Muscle of leg (tissue), 11 donors: ENCODE results near the gene SUN2. TPM values are rescaled to one million over a fixed set of nuclear protein-coding genes. Genes with fewer than 3 reads are reported as not detected.

Source experiments
- DNase-seq: peaks from one replicate; pipeline ENCODE4 v3.0.0; 2013
- H3K27ac ChIP-seq: one replicate; pipeline ENCODE4 v1.5.1; 2013; ENCODE audit warnings: mild to moderate bottlenecking, low read length, control low read depth
- H3K27me3 ChIP-seq: one replicate; pipeline ENCODE4 v1.6.1; 2013; ENCODE audit warnings: low read length; ENCODE audit not compliant: control insufficient read depth, insufficient read depth
- H3K36me3 ChIP-seq: one replicate; pipeline ENCODE4 v1.6.1; 2013; ENCODE audit warnings: low read length; ENCODE audit not compliant: control insufficient read depth, insufficient read depth
- H3K4me1 ChIP-seq: one replicate; pipeline ENCODE4 v1.6.1; 2013; ENCODE audit warnings: low read length; ENCODE audit not compliant: control insufficient read depth, insufficient read depth
- H3K4me3 ChIP-seq: one replicate; pipeline ENCODE4 v1.5.1; 2013; ENCODE audit warnings: low read length, control low read depth
- H3K9me3 ChIP-seq: replicated peaks from 2 replicates; pipeline ENCODE4 v1.6.1; 2013; ENCODE audit warnings: low read depth, low read length; ENCODE audit not compliant: control insufficient read depth
- WGBS: methylation state at CpG from one replicate; pipeline ENCODE4 v1.1.5; 2013; ENCODE audit warnings: missing lambda C conversion rate; ENCODE audit not compliant: insufficient coverage; 5-methylcytosine and 5-hydroxymethylcytosine counted together
- polyA plus RNA-seq, 8 donors: library from polyadenylated mRNA; unstranded; fragments of 120-200 nt; gene quantifications; one replicate each; pipeline versions ENCODE4 v1.2.1 to v1.2.3, GENCODE V29; 2013; ENCODE audit warnings: inconsistent platforms in 1 of 8, low replicate concordance in 1 of 8; ENCODE audit not compliant: insufficient read length in 8 of 8, insufficient read depth in 1 of 8
- total RNA-seq: library from RNA; stranded (reverse); fragments of 120-200 nt; gene quantifications from one replicate; pipeline ENCODE4 v1.2.4, GENCODE V29; 2013

Gene SUN2
- total and polyA plus RNA-seq, 9 donors = 37.6 to 63.8 (median 56.1) TPM

- Histone ChIP-seq H3K36me3 (peaks cover 40% of the 10 kb centered on the region), H3K27me3 (no peaks in the 10 kb centered on the region), H3K4me1 (peaks cover 8% of the 10 kb centered on the region), H3K9me3 (no peaks in the 10 kb centered on the region), H3K27ac (no peak overlapping the region), H3K4me3 (no peak overlapping the region)
- WGBS = 67% methylated on average over 5 of the region's 13 CpGs
- no peak for DNase-seq
Measured at GRCh38 chr22:38781033-38781432, 25.2 kb upstream of the SUN2 start.

GRCh38 chr22:38777087-38777671 is 21.4 kb upstream of the SUN2 start:
- no peaks in the 10 kb centered on the region for H3K9me3 ChIP-seq
- peaks cover 9% of the 10 kb centered on the region for H3K4me1 ChIP-seq
- H3K4me3 ChIP-seq = no peak overlapping the region
- peaks cover 34% of the 10 kb centered on the region for H3K36me3 ChIP-seq
- WGBS = 86% methylated on average over 27 of the region's 27 CpGs
- H3K27ac ChIP-seq = no peak overlapping the region
- DNase-seq = no peak
- H3K27me3 ChIP-seq = no peaks in the 10 kb centered on the region

- peaks cover 9% of the 10 kb centered on the region for H3K4me1 ChIP-seq
- no peak overlapping the region for H3K27ac ChIP-seq
- H3K36me3 ChIP-seq = peaks cover 26% of the 10 kb centered on the region
- no peaks in the 10 kb centered on the region for H3K9me3 ChIP-seq
- no peak overlapping the region for H3K4me3 ChIP-seq
- DNase-seq = no peak
- 33% methylated on average over 5 of the region's 6 CpGs for WGBS
- H3K27me3 ChIP-seq = no peaks in the 10 kb centered on the region
Measured at GRCh38 chr22:38776086-38776485, 20.3 kb upstream of the SUN2 start.

- no peak for DNase-seq
- Histone ChIP-seq H3K4me1 (peaks cover 9% of the 10 kb centered on the region), H3K36me3 (peaks cover 22% of the 10 kb centered on the region), H3K27ac (no peak overlapping the region), H3K4me3 (no peak overlapping the region), H3K9me3 (no peaks in the 10 kb centered on the region), H3K27me3 (no peaks in the 10 kb centered on the region)
- WGBS = 31% methylated on average over 5 of the region's 13 CpGs
Measured at GRCh38 chr22:38775656-38776055, 19.9 kb upstream of the SUN2 start.

GRCh38 chr22:38774496-38775166 is 18.8 kb upstream of the SUN2 start:
- DNase-seq = no peak
- WGBS = 80% methylated on average over 4 of the region's 11 CpGs
- peaks cover 9% of the 10 kb centered on the region for H3K4me1 ChIP-seq
- peaks cover 12% of the 10 kb centered on the region for H3K36me3 ChIP-seq
- no peak overlapping the region for H3K27ac ChIP-seq
- H3K4me3 ChIP-seq = no peak overlapping the region
- no peaks in the 10 kb centered on the region for H3K27me3 ChIP-seq
- H3K9me3 ChIP-seq = no peaks in the 10 kb centered on the region

- no peak overlapping the region for H3K4me3 ChIP-seq
- DNase-seq = no peak
- peaks cover 2% of the 10 kb centered on the region for H3K36me3 ChIP-seq
- H3K27me3 ChIP-seq = no peaks in the 10 kb centered on the region
- no peak overlapping the region for H3K27ac ChIP-seq
- 91% methylated on average over 4 of the region's 4 CpGs for WGBS
- H3K4me1 ChIP-seq = peaks cover 14% of the 10 kb centered on the region
- no peaks in the 10 kb centered on the region for H3K9me3 ChIP-seq
Measured at GRCh38 chr22:38773363-38773946, 17.7 kb upstream of the SUN2 start.

- Histone ChIP-seq H3K36me3 (no peaks in the 10 kb centered on the region), H3K9me3 (no peaks in the 10 kb centered on the region), H3K27me3 (no peaks in the 10 kb centered on the region), H3K4me3 (no peak overlapping the region), H3K27ac (no peak overlapping the region), H3K4me1 (peaks cover 14% of the 10 kb centered on the region)
- WGBS = 42% methylated on average over 6 of the region's 8 CpGs
- DNase-seq = no peak
Measured at GRCh38 chr22:38772623-38772873, 16.8 kb upstream of the SUN2 start.

GRCh38 chr22:38770257-38770949 is 14.6 kb upstream of the SUN2 start:
- Histone ChIP-seq H3K36me3 (no peaks in the 10 kb centered on the region), H3K4me1 (peaks cover 14% of the 10 kb centered on the region), H3K27me3 (no peaks in the 10 kb centered on the region), H3K4me3 (no peak overlapping the region), H3K9me3 (no peaks in the 10 kb centered on the region), H3K27ac (no peak overlapping the region)
- WGBS = 88% methylated on average over 13 of the region's 16 CpGs
- no peak for DNase-seq

GRCh38 chr22:38768036-38768435 is 12.2 kb upstream of the SUN2 start:
- Histone ChIP-seq H3K36me3 (no peaks in the 10 kb centered on the region), H3K9me3 (no peaks in the 10 kb centered on the region), H3K4me1 (peaks cover 26% of the 10 kb centered on the region), H3K27me3 (no peaks in the 10 kb centered on the region), H3K27ac (no peak overlapping the region), H3K4me3 (no peak overlapping the region)
- DNase-seq = no peak
- 93% methylated on average over 11 of the region's 11 CpGs for WGBS

- H3K9me3 ChIP-seq = no peaks in the 10 kb centered on the region
- H3K27ac ChIP-seq = no peak overlapping the region
- WGBS = 65% methylated on average over 4 of the region's 9 CpGs
- no peak for DNase-seq
- no peaks in the 10 kb centered on the region for H3K36me3 ChIP-seq
- no peak overlapping the region for H3K4me3 ChIP-seq
- H3K27me3 ChIP-seq = no peaks in the 10 kb centered on the region
- peaks cover 30% of the 10 kb centered on the region for H3K4me1 ChIP-seq
Measured at GRCh38 chr22:38767313-38767712, 11.5 kb upstream of the SUN2 start.
